ENCODE data around the gene SYTL2.
"Not testable (repeated sequence)": the region's sequence is repeated elsewhere in the genome, so short reads cannot be mapped to it uniquely, and the experiment has no call there.

The SYTL2 gene, protein sequence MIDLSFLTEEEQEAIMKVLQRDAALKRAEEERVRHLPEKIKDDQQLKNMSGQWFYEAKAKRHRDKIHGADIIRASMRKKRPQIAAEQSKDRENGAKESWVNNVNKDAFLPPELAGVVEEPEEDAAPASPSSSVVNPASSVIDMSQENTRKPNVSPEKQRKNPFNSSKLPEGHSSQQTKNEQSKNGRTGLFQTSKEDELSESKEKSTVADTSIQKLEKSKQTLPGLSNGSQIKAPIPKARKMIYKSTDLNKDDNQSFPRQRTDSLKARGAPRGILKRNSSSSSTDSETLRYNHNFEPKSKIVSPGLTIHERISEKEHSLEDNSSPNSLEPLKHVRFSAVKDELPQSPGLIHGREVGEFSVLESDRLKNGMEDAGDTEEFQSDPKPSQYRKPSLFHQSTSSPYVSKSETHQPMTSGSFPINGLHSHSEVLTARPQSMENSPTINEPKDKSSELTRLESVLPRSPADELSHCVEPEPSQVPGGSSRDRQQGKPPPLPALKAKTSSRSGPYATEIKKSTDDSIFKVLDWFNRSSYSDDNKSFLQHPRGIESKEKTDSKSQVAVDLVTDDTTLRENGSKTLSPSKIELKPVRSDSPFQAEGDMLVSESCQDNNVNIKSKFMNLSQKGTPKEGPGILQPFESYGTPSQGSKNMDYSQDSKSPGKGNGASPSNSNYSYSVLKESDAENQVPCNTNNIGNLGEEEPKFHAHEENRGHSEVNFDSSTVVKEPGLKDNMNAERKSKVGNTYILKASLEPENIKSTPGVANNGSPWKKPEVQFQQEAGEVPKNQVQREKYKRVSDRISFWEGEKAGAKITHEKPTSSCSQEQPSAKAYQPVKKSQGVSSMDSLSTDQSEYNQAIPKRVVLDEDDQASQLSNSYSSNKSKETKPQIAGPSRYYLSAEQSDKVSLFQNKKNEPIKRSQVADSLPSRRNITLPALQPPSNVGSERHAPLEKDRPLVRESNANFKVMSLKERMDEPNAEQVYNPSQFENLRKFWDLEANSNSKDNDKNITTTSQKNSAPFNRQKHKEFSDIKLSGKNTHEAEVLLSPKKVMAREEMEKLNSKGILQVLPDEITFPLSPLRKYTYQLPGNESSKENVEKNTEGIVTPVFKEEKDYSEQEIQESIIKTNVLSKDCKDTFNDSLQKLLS (N-terminal part only)

DNA sequence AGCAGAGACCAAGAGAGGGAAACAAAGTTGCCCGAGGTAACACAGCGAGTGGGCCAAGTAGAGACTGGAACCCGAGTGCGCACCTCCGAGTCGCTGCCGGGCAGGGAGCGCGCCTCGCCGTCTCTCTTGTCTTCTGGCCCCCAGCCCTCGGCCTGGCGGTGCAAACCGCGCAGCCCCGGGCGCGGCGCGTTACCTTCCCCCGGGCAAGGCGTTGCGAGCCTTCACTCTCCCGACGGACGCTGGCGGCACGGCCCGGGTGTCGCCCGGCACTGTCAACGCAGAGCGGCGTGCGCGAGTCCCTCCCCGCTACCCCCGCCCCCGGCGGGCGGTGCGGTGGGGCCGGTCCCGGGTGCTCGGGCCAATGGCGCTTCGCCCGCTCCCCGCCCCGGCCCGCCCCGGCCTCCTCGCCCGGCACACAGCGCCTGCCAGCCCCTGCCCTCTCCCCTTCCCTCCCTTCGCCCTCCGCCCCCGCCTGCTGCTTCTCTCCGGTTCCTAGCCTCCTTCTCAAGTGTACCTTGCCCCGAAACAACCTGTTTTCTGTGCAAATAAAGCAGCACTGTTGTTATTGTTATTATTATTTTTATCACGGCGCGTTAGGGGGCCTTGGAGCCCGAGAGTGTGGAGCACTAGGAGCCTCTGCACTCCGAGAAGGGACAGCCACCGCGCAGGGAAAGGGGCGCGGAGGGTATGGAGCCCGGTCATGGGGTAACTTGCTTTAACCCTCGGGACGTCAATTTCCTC lies at the start of gene SYTL2:
Gene SYTL2, minus strand, starts transcription at position 271 of the 741 bp plus-strand sequence. CDS start 53,416 bp downstream, outside the sequence.
- peak; percentile 77 for DNase-seq

DNA sequence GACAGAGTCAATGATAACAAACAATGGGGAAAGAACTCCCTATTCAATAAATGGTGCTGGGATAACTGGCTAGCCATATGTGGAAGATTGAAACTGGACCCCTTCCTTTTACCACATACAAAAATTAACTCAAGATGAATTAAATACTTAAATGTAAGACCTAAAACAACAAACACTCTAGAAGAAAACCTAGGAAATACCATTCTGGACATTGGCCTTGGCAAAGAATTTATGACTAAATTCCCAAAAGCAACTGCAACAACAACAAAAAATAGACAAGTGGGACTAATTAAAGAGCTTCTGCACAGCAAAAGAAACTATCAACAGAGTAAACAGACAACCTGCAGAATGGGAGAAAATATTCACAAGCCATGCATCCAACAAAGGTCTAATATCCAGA lies 48.6 kb upstream of the SYTL2 start:
- not testable (repeated sequence) for DNase-seq

DNA sequence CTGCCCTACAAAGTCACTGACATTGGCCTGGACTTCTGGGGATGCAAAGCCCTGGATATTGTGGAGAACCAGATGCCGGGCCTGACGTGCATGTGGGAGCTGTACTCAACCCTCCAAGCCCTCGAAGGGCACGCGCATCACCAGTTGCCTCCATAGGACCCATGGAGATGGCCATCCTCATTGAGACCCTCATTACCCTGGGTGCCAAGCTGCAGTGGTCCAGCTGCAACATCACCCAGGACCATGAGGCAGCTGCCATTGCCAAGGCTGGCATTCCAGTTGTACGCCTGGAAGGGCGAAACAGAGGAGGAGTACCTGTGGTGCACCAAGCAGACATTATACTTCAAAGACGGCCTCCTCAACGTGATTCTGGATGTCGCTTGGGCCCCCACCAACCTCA lies 46.2 kb upstream of the SYTL2 start:
- DNase-seq, result no peak

DNA sequence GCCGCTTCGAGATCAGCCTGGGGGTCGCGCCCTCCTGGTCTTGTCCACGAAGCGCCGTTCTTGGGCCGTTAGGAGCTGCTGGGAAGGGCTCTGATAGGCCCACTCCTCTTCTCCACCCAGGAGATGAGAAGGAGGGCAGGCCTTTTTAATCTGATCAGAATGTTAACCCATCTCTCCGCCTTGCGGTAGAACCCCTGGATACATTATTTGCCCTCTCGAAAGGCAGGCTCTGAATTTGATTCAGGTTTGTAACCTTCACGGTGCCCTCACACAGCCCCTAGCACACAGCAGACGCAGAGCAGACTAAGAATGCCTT lies 44.4 kb upstream of the SYTL2 start, which contains the start of gene CCDC83:
Gene CCDC83, plus strand, starts transcription at position 43 of the 316 bp plus-strand sequence. CDS start 9,741 bp downstream, outside the sequence.
- no peak for DNase-seq

DNA sequence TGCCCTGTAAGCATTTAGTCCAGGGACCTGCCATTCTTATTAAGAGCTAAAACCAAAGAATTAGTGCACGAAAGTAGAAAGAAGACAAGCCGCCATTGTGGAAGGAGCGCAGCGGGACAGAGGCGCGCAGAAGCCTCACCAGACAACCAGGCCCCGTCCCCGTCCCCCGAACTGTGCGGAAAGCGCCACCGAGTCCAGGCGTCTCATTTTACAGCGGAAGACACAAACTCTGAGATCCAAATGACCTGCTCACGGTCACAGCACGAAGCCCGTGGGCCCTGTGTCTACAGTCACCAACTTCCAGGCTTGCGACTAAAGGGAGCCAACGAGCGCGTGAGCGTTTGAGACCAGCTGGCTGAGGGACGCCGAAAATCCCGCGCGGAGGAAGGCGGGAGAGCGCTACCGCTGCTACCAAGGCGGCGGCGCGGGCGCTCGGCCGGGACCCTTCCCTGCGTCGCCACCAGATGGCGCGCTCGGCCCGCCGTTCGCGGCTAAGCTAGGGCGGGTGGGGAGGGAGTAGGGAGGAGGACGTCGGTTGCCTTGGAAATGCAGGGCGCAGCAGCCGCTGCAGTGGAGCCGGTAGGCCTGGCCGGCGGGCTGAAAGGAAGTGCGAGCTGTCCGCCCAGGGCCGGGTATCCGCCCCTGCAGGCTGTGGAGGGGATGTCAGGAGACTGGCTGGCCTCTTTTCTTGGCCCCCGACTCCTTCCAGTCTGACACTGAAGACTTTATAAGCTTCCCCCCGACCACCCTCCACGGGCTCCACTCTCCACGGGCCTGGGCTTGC lies 43.8 kb upstream of the SYTL2 start:
- DNase-seq, result peak; percentile 99

DNA sequence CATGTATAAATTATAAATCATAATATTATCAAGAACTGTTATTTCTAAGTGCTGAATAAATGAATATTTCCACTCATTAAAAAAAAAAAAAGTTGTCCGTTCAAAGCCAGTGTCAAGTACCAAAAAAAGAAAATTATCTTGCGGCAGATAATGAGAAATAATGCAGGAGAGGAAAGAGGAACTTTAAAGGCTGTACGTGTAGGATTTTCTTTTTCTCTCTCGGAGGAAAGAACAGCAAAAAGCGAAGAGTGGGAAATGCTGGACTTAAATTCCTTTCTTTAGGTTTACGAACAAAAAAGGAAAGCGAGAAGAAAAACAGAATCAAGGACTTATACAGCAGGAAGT lies 43.2 kb upstream of the SYTL2 start:
- no peak for DNase-seq

DNA sequence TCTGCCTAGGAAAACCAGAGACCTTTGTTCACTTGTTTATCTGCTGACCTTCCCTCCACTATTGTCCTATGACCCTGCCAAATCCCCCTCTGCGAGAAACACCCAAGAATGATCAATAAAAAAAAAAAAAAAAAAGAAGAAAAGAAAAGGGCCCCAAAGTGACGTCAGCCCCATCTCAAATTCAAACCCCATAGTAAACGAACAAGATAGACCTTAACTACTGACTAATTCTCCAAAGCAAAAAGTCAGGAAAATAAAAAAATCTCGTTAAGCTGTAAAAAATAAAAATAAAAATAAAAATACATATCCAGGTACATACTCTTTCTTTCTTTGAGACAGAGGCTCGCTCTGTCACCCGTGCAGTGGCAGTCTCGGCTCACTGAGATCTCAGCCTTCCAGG lies 42.6 kb upstream of the SYTL2 start:
- DNase-seq, result not testable (repeated sequence)

DNA sequence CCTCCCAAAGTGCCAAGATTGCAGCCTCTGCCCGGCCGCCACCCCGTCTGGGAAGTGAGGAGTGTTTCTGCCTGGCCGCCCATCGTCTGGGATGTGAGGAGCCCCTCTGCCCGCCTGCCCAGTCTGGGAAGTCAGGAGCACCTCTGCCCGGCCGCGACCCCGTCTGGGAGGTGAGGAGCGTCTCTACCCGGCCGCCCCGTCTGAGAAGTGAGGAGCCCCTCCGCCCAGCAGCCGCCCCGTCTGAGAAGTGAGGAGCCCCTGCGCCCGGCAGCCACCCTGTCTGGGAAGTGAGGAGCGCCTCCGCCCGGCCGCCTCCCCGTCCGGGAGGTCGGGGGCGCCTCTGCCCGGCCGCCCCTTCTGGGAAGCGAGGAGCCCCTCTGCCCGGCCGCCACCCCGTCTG lies 41.8 kb upstream of the SYTL2 start:
- not testable (repeated sequence) for DNase-seq

DNA sequence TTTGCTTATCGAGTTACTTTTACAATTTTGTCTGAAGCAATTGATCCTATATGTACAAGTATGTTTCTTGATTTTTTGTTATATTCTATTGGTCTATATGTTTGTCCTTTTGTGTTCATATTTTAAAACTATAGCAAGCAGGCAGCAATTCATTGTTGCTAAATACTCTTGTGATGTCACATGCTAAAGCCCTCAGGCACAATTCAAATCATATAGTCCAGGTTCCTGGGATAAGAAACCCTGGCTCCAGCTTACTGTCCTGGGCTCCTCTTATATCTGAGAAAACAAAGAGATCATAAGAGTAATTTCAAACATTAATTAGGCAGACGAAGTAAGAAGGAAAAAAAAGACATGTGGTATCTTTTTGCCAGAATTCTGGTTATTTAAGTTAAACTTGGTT lies 37.6 kb upstream of the SYTL2 start:
- no peak for DNase-seq

DNA sequence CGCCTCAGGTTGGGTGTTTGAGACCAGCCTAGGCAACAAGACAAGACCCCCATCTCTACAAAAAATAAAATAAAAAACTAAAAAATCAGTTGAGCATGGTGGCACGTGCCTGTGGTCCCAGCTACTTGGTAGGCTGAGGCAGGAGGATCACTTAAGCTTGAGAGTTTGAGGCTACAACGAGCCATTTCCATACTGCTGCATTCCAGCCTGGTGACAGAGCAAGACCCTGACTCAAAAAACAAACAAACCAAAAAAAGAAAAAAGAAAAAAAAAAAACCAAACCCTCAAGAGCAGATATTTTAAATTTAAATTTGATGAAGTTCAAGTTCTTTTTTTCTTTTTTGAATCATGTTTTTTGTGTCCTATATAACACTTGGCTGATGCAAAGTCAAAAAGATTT lies 37.1 kb upstream of the SYTL2 start:
- no peak for DNase-seq

DNA sequence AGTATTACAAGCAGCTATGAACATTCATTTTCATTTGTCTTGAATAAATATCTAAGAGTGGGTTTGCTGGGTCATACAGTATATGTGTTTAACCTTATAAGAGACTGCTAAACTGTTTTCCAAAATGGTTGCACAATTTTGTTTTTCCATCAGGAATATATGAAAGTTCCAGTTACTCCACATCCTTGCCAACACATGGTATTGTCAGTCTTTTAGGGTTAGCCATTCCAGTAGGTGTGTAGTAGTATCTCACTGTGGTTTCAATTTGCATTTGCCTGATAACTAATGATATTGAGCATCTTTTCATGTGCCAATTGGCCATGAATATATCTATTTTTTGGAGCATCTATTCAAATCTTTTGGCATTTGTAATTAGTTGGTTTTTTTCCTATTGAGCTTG lies 36.5 kb upstream of the SYTL2 start:
- DNase-seq, result no peak

DNA sequence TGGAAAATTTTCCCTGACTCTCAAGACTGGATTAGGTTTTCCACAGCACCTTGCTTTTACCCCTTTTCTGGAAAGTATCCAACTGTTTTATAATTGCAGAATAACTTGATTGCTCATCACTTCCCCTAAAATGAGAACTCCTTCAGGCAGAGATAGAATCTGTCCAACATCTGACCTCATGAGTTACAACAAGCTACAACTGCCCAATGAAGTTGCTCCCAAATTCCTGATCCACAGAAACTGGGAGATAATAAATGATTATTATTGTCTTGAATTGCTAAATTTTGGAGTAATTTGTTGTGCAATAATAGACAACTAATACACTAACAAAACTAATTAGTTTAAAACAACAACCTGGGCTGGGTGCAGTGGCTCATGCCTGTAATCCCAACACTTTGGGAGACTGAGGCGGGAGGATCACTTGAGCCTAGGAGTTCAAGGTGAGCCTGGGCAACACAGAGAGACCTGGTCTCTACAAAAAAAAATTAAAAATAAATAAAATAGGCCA lies 34.2 kb upstream of the SYTL2 start:
- DNase-seq, result no peak

DNA sequence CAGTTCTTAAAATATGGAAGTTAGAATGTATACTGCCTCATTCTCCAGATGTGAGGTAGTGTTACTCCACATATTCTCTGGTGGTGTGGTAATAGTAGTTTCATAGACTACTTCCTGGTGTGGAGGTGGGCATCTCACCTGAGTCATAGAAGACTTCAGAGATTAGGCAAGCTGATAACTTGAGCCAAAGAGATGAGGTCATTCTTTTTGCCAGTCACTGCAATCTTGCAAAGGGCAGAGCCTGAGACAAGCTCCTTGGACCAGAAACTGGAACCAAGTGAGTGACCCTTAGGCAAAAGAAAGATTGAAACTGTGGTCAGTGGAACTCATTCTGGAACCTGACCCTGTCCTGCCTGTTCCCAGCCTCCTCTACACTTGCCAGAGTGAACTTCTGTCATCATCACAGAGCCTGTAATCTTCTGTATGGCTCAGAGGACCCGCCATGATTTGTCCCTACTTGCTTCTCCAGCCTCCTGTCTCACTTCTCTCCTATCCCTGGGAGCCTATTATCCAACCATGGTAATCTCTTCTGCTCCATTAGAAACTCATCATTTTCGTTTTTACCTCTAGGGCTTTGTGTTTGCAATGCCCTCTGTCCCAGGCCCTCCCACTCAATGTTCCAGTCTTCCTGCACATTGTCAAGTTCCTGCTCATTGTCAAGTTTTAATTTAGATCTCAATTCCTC lies 33.6 kb upstream of the SYTL2 start:
- DNase-seq, result no peak

DNA sequence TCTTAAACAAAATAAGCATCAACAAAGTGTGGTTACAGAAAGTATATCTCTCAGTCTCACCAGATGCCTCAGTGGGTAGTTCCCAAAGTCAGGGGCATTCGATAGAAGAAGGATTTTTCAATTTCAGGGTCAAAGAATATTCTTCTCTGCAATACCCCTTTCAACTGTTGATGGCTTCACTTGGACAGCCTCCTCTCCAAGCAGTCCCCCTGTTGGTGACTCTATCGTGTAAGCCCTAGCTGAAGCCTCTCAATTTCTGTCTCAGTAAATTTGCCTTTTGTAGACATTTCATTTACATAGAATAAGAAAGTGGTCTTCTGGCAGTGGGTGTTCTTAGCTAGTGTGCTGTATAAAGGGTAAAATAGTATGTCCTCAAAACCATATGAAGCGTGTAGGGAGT lies 33.0 kb upstream of the SYTL2 start:
- no peak for DNase-seq

DNA sequence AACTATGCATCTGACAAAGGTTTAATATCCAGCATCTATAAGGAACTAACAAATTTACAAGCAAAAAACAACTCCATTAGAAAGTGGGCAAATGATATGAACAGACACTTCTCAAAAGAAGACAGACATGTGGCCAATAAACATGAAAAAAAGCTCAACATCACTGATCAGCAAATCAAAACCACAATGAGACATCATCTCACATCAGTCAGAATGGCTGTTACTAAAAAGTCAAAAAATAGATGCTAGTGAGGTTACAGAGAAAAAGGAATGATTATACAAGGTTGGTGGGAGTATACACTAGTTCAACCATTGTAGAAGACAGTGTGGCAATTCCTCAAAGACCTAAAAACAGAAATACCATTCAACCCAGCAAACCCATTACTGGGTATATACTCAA lies 30.0 kb upstream of the SYTL2 start:
- DNase-seq, result not testable (repeated sequence)

DNA sequence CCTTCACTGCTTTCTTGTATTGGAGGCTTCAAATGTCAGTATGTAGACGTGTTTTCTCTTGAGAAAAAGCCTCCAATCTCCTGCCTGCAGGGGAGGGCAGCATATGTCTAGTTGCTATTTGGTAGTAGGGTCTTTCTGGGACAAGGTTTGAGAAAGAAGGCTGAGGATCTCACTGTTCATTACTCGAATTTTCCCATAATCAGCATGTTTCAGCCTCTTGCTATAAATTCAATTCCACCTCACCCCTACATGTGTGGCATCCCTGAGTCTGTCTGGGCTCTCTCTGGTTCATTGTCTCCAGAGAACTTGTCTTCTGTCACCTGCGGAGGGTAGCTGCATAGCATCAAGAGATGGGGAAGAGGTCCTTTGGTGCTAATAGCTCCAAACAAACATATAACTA lies 24.8 kb upstream of the SYTL2 start:
- DNase-seq, result no peak

DNA sequence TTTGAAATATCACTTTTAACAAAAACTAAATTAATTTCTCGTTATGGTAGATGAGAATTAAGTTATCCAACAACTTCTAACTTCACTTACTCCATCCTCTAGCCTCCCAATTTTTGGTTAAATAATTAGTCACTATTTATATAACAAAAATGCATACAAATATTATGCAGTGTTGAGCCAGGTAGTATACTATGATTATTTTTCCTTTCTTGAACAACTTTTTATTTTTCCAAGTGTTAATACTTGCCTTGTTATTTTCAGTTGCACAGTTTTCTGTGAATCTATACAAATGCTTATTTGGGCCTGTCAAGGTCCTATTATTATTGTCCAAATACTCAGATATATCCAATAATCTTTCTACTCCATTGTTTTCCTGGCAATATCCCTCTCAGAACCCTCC lies 24.3 kb upstream of the SYTL2 start:
- no peak for DNase-seq

DNA sequence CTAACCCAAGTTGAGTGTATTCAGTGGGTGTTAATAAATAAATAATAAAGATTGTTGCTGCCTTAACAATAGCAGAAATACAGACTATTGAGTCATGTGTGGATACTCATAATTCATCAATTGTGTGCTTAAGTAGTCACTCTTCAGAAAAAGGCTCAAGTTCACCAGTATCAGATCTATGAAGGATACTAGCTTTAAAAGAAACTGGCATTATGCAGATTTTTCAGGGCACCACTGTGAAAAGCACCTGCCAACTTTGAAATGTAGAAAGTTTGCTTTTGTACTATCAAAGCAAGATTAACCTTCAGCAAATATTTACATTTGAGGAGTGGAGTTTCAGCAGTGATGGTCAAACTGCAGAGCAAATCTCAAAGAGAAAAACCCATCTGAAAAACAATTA lies 20.1 kb upstream of the SYTL2 start:
- DNase-seq, result no peak

DNA sequence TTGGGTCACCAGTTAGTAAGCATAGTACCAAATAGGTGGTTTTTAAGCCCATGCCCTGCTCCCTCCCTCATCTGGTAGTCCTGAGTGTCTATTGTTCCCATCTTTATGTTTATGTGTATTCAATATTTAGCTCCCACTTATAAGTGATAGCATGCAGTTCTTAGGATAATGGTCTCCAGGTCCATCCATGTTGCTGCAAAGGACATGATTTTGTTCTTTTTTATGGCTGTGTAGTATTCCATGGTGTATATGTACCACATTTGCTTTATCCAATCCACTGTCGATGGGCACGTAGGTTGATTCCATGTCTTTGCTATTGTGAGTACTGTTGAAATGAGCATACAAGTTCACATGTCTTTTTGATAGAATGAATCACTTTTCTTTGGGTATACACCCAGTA lies 18.2 kb upstream of the SYTL2 start:
- no peak for DNase-seq

DNA sequence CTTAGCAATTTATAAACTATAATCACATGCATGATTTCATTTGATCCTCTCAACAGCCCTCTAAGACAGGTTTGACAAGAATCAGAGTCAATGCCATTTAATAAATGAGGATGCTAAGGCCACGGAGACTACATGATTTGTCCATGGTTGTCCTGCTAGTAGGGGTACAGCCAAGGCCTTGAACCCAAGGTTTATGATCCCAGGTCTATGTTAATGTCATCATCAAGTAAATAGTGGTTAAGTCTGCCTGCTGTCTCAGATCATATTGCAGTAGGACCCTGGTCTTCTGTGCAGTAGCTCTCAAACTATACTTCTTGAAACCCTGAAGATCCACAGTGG lies 17.7 kb upstream of the SYTL2 start:
- DNase-seq, result no peak

Measured in right forelimb (tissue), 1 donor.